Colonic mucosa (tissue), 4 donors: ENCODE measurements around the gene TMEM259. TPM values are rescaled to one million over a fixed set of nuclear protein-coding genes. Genes with fewer than 3 reads are reported as not detected.

Source experiments
- DNase-seq: peaks from one replicate; pipeline ENCODE4 v3.0.0-alpha.2; 2020
- H3K27ac ChIP-seq: fragments of 200-600 bp; one replicate; pipeline ENCODE4 v1.8.0; 2021
- H3K27me3 ChIP-seq: fragments of 200-600 bp; one replicate; pipeline ENCODE4 v1.8.0; 2021
- H3K36me3 ChIP-seq: fragments of 200-600 bp; one replicate; pipeline ENCODE4 v1.8.0; 2021
- H3K4me1 ChIP-seq: fragments of 200-600 bp; one replicate; pipeline ENCODE4 v1.8.0; 2021; ENCODE audit warnings: mild to moderate bottlenecking
- H3K4me3 ChIP-seq: fragments of 200-600 bp; one replicate; pipeline ENCODE4 v1.8.0; 2021
- H3K9ac ChIP-seq, 2 donors: one replicate each; pipeline ENCODE4 v1.7.0; 2013; ENCODE audit warnings: control low read depth in 2 of 2, low read depth in 2 of 2, low read length in 2 of 2
- H3K9me3 ChIP-seq: fragments of 200-600 bp; one replicate; pipeline ENCODE4 v1.8.0; 2021
- CTCF ChIP-seq: fragments of 200-600 bp; IDR thresholded peaks from one replicate; pipeline ENCODE4 v1.8.0; 2022; ENCODE audit warnings: antibody characterized with exemption, mild to moderate bottlenecking
- intact Hi-C: fragments of 100-400 bp; cut with DNase I; formaldehyde crosslinking; loops from one replicate; pipeline ENCODE4 v1.14.1; 2022
- total RNA-seq, 2 donors: library from RNA; stranded (reverse); fragmentation: NEBNext Ultra II Directional in 1 of 2; extraction: Animal tissue kit (Norgen Biotek cat#: 25700) in 1 of 2; gene quantifications; one replicate each; pipeline ENCODE4 v1.2.1, GENCODE V29; 2021
- donor health status: healthy.
- donor health status: DM: no; HTN: no; CAD: no.
- donor health status: DM: no; HTN: no; CAD: no.

The TMEM259 gene
- total RNA-seq, 2 donors from 2014 or later: 170 to 235 TPM

GRCh38 chr19:1006711-1007398 lies 14.1 kb downstream of the TMEM259 start:
- Histone ChIP-seq H3K27me3 (peaks cover under 1% of the 10 kb centered on the region), H3K27ac (no peak overlapping the region), H3K9ac (no peak overlapping the region), H3K4me1 (no peaks in the 10 kb centered on the region), H3K4me3 (no peak overlapping the region), H3K36me3 (peaks cover 19% of the 10 kb centered on the region), H3K9me3 (no peaks in the 10 kb centered on the region)
- TF ChIP-seq CTCF: no peak
- intact Hi-C loops: no loop called here
- no peak for DNase-seq

GRCh38 chr19:1004803-1005664 lies 15.9 kb downstream of the TMEM259 start:
- DNase-seq: no peak
- H3K9ac ChIP-seq: no peak overlapping the region
- intact Hi-C loops: no loop called here

GRCh38 chr19:1004204-1004802 lies 16.6 kb downstream of the TMEM259 start:
- H3K27ac ChIP-seq: no peak overlapping the region
- intact Hi-C loops: no loop called here
- H3K9me3 ChIP-seq: no peaks in the 10 kb centered on the region

More at GRCh38 chr19:1004803-1005664, 15.9 kb downstream of the TMEM259 start:
- Histone ChIP-seq H3K9me3 (no peaks in the 10 kb centered on the region), H3K36me3 (peaks cover 1% of the 10 kb centered on the region), H3K4me3 (no peak overlapping the region), H3K27ac (no peak overlapping the region), H3K27me3 (peaks cover 16% of the 10 kb centered on the region), H3K4me1 (no peaks in the 10 kb centered on the region)
- TF ChIP-seq CTCF: no peak

GRCh38 chr19:1003283-1003682 lies 17.6 kb downstream of the TMEM259 start:
- Histone ChIP-seq H3K4me3 (no peak overlapping the region), H3K36me3 (no peaks in the 10 kb centered on the region), H3K9ac (no peak overlapping the region), H3K27me3 (peaks cover 30% of the 10 kb centered on the region), H3K27ac (no peak overlapping the region), H3K9me3 (no peaks in the 10 kb centered on the region), H3K4me1 (no peaks in the 10 kb centered on the region)
- no peak for DNase-seq
- intact Hi-C loops: no loop called here
- TF ChIP-seq CTCF: no peak

More at GRCh38 chr19:1004204-1004802, 16.6 kb downstream of the TMEM259 start:
- Histone ChIP-seq H3K36me3 (no peaks in the 10 kb centered on the region), H3K9ac (no peak overlapping the region), H3K27me3 (peaks cover 22% of the 10 kb centered on the region), H3K4me3 (no peak overlapping the region), H3K4me1 (no peaks in the 10 kb centered on the region)
- TF ChIP-seq CTCF: no peak
- DNase-seq: no peak

- H3K27ac ChIP-seq: no peak overlapping the region
- intact Hi-C loops: no loop called here
- H3K9me3 ChIP-seq: no peaks in the 10 kb centered on the region
- peaks cover 35% of the 10 kb centered on the region for H3K27me3 ChIP-seq
- no peak for DNase-seq
- no peaks in the 10 kb centered on the region for H3K36me3 ChIP-seq
- no peaks in the 10 kb centered on the region for H3K4me1 ChIP-seq
- no peak for TF ChIP-seq CTCF
- H3K9ac ChIP-seq: no peak overlapping the region
- no peak overlapping the region for H3K4me3 ChIP-seq
These were observed 18.3 kb downstream of the TMEM259 start for GRCh38 chr19:1002600-1002999.
